Esophagus muscularis mucosa (tissue), 4 donors: ENCODE measurements around the gene TBX18. TPM values are rescaled to one million over a fixed set of nuclear protein-coding genes. Genes with fewer than 3 reads are reported as not detected.

Source experiments
- DNase-seq: peaks from one replicate; pipeline ENCODE4 v3.0.0-alpha.2; 2017; ENCODE audit errors: extremely low spot score
- H3K27ac ChIP-seq, 4 donors: fragments of 200-600 bp; sonication (generic); replicated peaks in 1 of 4; 1 replicate in 3 of 4; 2 replicates in 1 of 4; pipeline ENCODE4 v1.5.1; 2016 to 2019; ENCODE audit warnings: mild to moderate bottlenecking in 1 of 4
- H3K27me3 ChIP-seq, 4 donors: fragments of 200-600 bp; sonication (generic); one replicate each; pipeline versions ENCODE4 v1.5.1 to v1.6.0; 2016 to 2019
- H3K36me3 ChIP-seq, 4 donors: fragments of 200-600 bp; sonication (generic); one replicate each; pipeline ENCODE4 v1.5.1; 2016 to 2019
- H3K4me1 ChIP-seq, 4 donors: fragments of 200-600 bp; sonication (generic); one replicate each; pipeline ENCODE4 v1.5.1; 2016 to 2019
- H3K4me3 ChIP-seq, 4 donors: fragments of 200-600 bp; sonication (generic); 1 replicate in 2 of 4; 2 replicates in 2 of 4; pipeline ENCODE4 v1.5.1; 2016 to 2019; ENCODE audit warnings: mild to moderate bottlenecking in 4 of 4, moderate library complexity in 1 of 4
- H3K9me3 ChIP-seq, 4 donors: fragments of 200-600 bp; sonication (generic); 1 replicate in 3 of 4; 2 replicates in 1 of 4; pipeline ENCODE4 v1.5.1; 2016 to 2019
- CTCF ChIP-seq, 3 experiments: fragments of 200-600 bp in 2 of 3; fragments of 450-650 bp in 1 of 3; sonication (generic) in 2 of 3; IDR thresholded peaks; one replicate each; pipeline ENCODE4 v1.5.1; 2017 to 2019; ENCODE audit warnings: antibody characterized with exemption in 3 of 3, mild to moderate bottlenecking in 2 of 3, moderate library complexity in 1 of 3
- EP300 ChIP-seq: sonication (generic); formaldehyde crosslinking; IDR thresholded peaks from one replicate; pipeline ENCODE4 v1.6.1; 2017; ENCODE audit warnings: antibody characterized with exemption
- POLR2A ChIP-seq: fragments of 450-650 bp; IDR thresholded peaks from one replicate; pipeline ENCODE4 v1.6.1; 2017; ENCODE audit warnings: antibody characterized with exemption, moderate library complexity, mild to moderate bottlenecking, low read depth
- POLR2AphosphoS5 ChIP-seq, 2 donors: sonication (generic); formaldehyde crosslinking; IDR thresholded peaks; one replicate each; pipeline ENCODE4 v1.6.1; 2017; ENCODE audit warnings: antibody characterized with exemption in 2 of 2
- WGBS: methylation state at CpG from one replicate; pipeline ENCODE4 v1.1.5; 2018; 5-methylcytosine and 5-hydroxymethylcytosine counted together
- intact Hi-C: fragments of 100-400 bp; cut with DNase I; formaldehyde crosslinking; loops from one replicate; pipeline ENCODE4 v1.15.1; 2023
- total RNA-seq, 4 donors: library from RNA; depleted of rRNA; stranded (reverse); fragments of >200 nt; gene quantifications; one replicate each; pipeline versions ENCODE4 v1.1.0 to v1.2.1, GENCODE V29; 2016

Gene TBX18
- total RNA-seq, 4 donors from 2014 or later: 8.7 to 17.4 (median 11.2) TPM

- Histone ChIP-seq H3K27ac (no peak overlapping the region), H3K4me1 (peaks cover 0 to 12% (median 0%) of the 10 kb centered on the region in 4 donors), H3K36me3 (peaks cover 0 to 3% (median under 1%) of the 10 kb centered on the region in 4 donors), H3K4me3 (no peak overlapping the region), H3K9me3 (no peaks in the 10 kb centered on the region), H3K27me3 (no peaks in the 10 kb centered on the region)
- DNase-seq: no peak
- intact Hi-C loops: no loop called here
- TF ChIP-seq EP300 (no peak), CTCF (IDR thresholded peaks at IDR 0.05) (no peak), POLR2A (no peak), POLR2AphosphoS5 (IDR thresholded peaks at IDR 0.05) (no peak)
Observed at GRCh38 chr6:84749181-84749580, 15.2 kb downstream of the TBX18 start.

- H3K36me3 ChIP-seq: peaks cover 0 to 3% (median 0%) of the 10 kb centered on the region in 4 donors
- TF ChIP-seq CTCF (IDR thresholded peaks at IDR 0.05) (no peak), EP300 (no peak), POLR2AphosphoS5 (IDR thresholded peaks at IDR 0.05) (no peak), POLR2A (no peak)
- WGBS: 89% methylated on average over 2 of the region's 2 CpGs
- intact Hi-C loops: no loop called here
- no peak overlapping the region for H3K27ac ChIP-seq
- H3K4me1 ChIP-seq: peaks cover 0 to 12% (median 0%) of the 10 kb centered on the region in 4 donors
- no peak overlapping the region for H3K4me3 ChIP-seq
- no peaks in the 10 kb centered on the region for H3K9me3 ChIP-seq
- H3K27me3 ChIP-seq: no peaks in the 10 kb centered on the region
- no peak for DNase-seq
Observed at GRCh38 chr6:84748376-84748775, 16.0 kb downstream of the TBX18 start.

GRCh38 chr6:84743616-84744015, 20.8 kb downstream of the TBX18 start:
- no peak overlapping the region for H3K4me3 ChIP-seq
- TF ChIP-seq POLR2A (no peak), POLR2AphosphoS5 (IDR thresholded peaks at IDR 0.05) (no peak), EP300 (no peak), CTCF (IDR thresholded peaks at IDR 0.05) (no peak)
- peaks cover 0 to 7% (median 3%) of the 10 kb centered on the region in 4 donors for H3K36me3 ChIP-seq
- intact Hi-C loops: no loop called here
- H3K4me1 ChIP-seq: no peaks in the 10 kb centered on the region
- no peak for DNase-seq
- H3K27me3 ChIP-seq: no peaks in the 10 kb centered on the region
- WGBS: 50% methylated on average over 4 of the region's 4 CpGs
- H3K27ac ChIP-seq: no peak overlapping the region
- no peaks in the 10 kb centered on the region for H3K9me3 ChIP-seq

GRCh38 chr6:84740385-84740784, 24.0 kb downstream of the TBX18 start:
- Histone ChIP-seq H3K27ac (no peak overlapping the region), H3K4me1 (no peaks in the 10 kb centered on the region), H3K9me3 (no peaks in the 10 kb centered on the region), H3K27me3 (no peaks in the 10 kb centered on the region), H3K4me3 (no peak overlapping the region), H3K36me3 (peaks cover 0 to 32% (median 14%) of the 10 kb centered on the region in 4 donors)
- WGBS: 82% methylated on average over 1 of the region's 1 CpG
- DNase-seq: no peak
- intact Hi-C loops: no loop called here
- TF ChIP-seq POLR2A (no peak), EP300 (no peak), POLR2AphosphoS5 (IDR thresholded peaks at IDR 0.05) (no peak), CTCF (IDR thresholded peaks at IDR 0.05) (no peak)

GRCh38 chr6:84739866-84740208, 24.6 kb downstream of the TBX18 start:
- 100% methylated on average over 1 of the region's 1 CpG for WGBS
- H3K4me3 ChIP-seq: no peak overlapping the region
- H3K27ac ChIP-seq: no peak overlapping the region
- no peaks in the 10 kb centered on the region for H3K4me1 ChIP-seq
- DNase-seq: no peak
- H3K27me3 ChIP-seq: no peaks in the 10 kb centered on the region
- TF ChIP-seq CTCF (IDR thresholded peaks at IDR 0.05): no peak
- TF ChIP-seq POLR2A: no peak
- no peak for TF ChIP-seq POLR2AphosphoS5 (IDR thresholded peaks at IDR 0.05)
- TF ChIP-seq EP300: no peak
- H3K9me3 ChIP-seq: no peaks in the 10 kb centered on the region
- intact Hi-C loops: no loop called here
- H3K36me3 ChIP-seq: peaks cover 0 to 32% (median 14%) of the 10 kb centered on the region in 4 donors
